GM23338 (cell line): ENCODE results near the gene GHRHR. TPM values are rescaled to one million over a fixed set of nuclear protein-coding genes. Genes with fewer than 3 reads are reported as not detected.

Experiments used
- ATAC-seq: fragments of 200-7000 bp; cut with Tn5 transposase; 3 replicates; pipeline ENCODE4 v1.9.1; 2020
- DNase-seq: peaks from one replicate; pipeline ENCODE4 v3.0.0-alpha.2; 2015; ENCODE audit warnings: low spot score
- H2AFZ ChIP-seq: fragments of 200-600 bp; sonication (generic); 2 replicates; pipeline ENCODE4 v1.8.0; 2016; ENCODE audit warnings: antibody characterized with exemption, mild to moderate bottlenecking, moderate library complexity
- H3F3A ChIP-seq: fragments of 200-600 bp; sonication (generic); replicated peaks from 2 replicates; pipeline ENCODE4 v1.8.0; 2017; ENCODE audit warnings: antibody characterized with exemption, mixed run types, low read depth
- H3K27ac ChIP-seq: fragments of 200-600 bp; sonication (generic); 2 replicates; pipeline ENCODE4 v1.6.1; 2016; ENCODE audit warnings: low read depth
- H3K27me3 ChIP-seq: fragments of 200-600 bp; sonication (generic); 2 replicates; pipeline ENCODE4 v1.8.0; 2016; ENCODE audit warnings: mild to moderate bottlenecking, mixed run types, moderate library complexity; ENCODE audit not compliant: insufficient read depth
- H3K36me3 ChIP-seq: fragments of 200-600 bp; sonication (generic); 2 replicates; pipeline ENCODE4 v1.8.0; 2016; ENCODE audit warnings: mild to moderate bottlenecking; ENCODE audit not compliant: insufficient read depth
- H3K4me1 ChIP-seq: fragments of 200-600 bp; sonication (generic); 2 replicates; pipeline ENCODE4 v1.8.0; 2016; ENCODE audit warnings: mild to moderate bottlenecking, moderate library complexity; ENCODE audit not compliant: insufficient read depth
- H3K4me2 ChIP-seq: fragments of 200-600 bp; sonication (generic); 2 replicates; pipeline ENCODE4 v1.7.1; 2017; ENCODE audit warnings: mixed run types
- H3K4me3 ChIP-seq: fragments of 200-600 bp; sonication (generic); 2 replicates; pipeline ENCODE4 v1.6.1; 2016; ENCODE audit warnings: mixed run types
- H3K79me2 ChIP-seq: fragments of 200-600 bp; sonication (generic); replicated peaks from 2 replicates; pipeline ENCODE4 v1.8.0; 2017; ENCODE audit warnings: mild to moderate bottlenecking; ENCODE audit not compliant: insufficient read depth
- H3K9me2 ChIP-seq: fragments of 200-600 bp; sonication (generic); 2 replicates; pipeline ENCODE4 v1.8.0; 2017; ENCODE audit not compliant: insufficient read depth
- H4K20me1 ChIP-seq: fragments of 200-600 bp; sonication (generic); replicated peaks from 2 replicates; pipeline ENCODE4 v1.8.0; 2017; ENCODE audit warnings: mild to moderate bottlenecking; ENCODE audit not compliant: insufficient read depth
- H3K27ac Mint-ChIP-seq: 2 replicates; pipeline ENCODE4 v1.8.0; 2020; ENCODE audit warnings: inconsistent platforms, mild to moderate bottlenecking, moderate library complexity, mixed read lengths
- H3K27me3 Mint-ChIP-seq: 3 replicates; pipeline ENCODE4 v1.8.0; 2022; ENCODE audit warnings: low read depth, mild to moderate bottlenecking, moderate library complexity, mixed read lengths, inconsistent platforms; ENCODE audit not compliant: insufficient read depth, poor library complexity
- H3K36me3 Mint-ChIP-seq: 3 replicates; pipeline ENCODE4 v1.8.0; 2021; ENCODE audit warnings: low read depth, mild to moderate bottlenecking, inconsistent platforms, moderate library complexity, mixed read lengths
- H3K4me1 Mint-ChIP-seq: 3 replicates; pipeline ENCODE4 v1.8.0; 2020; ENCODE audit warnings: mild to moderate bottlenecking, inconsistent platforms, mixed read lengths
- H3K4me3 Mint-ChIP-seq: 3 replicates; pipeline ENCODE4 v1.8.0; 2021; ENCODE audit warnings: moderate library complexity, mild to moderate bottlenecking, inconsistent platforms, mixed read lengths
- H3K9me3 Mint-ChIP-seq: 3 replicates; pipeline ENCODE4 v1.8.0; 2020; ENCODE audit warnings: moderate library complexity, mild to moderate bottlenecking, inconsistent platforms, mixed read lengths
- CREB1 ChIP-seq: fragments of 250-450 bp; sonication (Bioruptor Pico); IDR thresholded peaks from 2 replicates; pipeline ENCODE4 v1.5.0; 2020; ENCODE audit warnings: low read depth, mild to moderate bottlenecking, moderate library complexity
- CTCF ChIP-seq, 2 experiments: fragments of 200-600 bp in 1 of 2; sonication (generic) in 1 of 2; conservative IDR thresholded peaks; 2 replicates each; pipeline versions ENCODE4 v1.5.1 to v1.6.1; 2016 to 2017; ENCODE audit warnings: antibody characterized with exemption in 2 of 2, low read depth in 2 of 2, mild to moderate bottlenecking in 2 of 2, moderate library complexity in 1 of 2
- ETS1 ChIP-seq: IDR thresholded peaks from 2 replicates; pipeline ENCODE4 v1.6.1; 2016; ENCODE audit warnings: antibody characterized with exemption
- EZH2 ChIP-seq: fragments of 200-600 bp; sonication (generic); IDR thresholded peaks from one replicate; pipeline ENCODE4 v1.8.0; 2017; ENCODE audit warnings: antibody characterized with exemption, mild to moderate bottlenecking, low read depth; ENCODE audit not compliant: unreplicated experiment
- EZH2phosphoT487 ChIP-seq: fragments of 200-600 bp; sonication (generic); IDR thresholded peaks from one replicate; pipeline ENCODE4 v1.8.1; 2018; ENCODE audit warnings: antibody characterized with exemption; ENCODE audit not compliant: unreplicated experiment
- JUNB ChIP-seq: IDR thresholded peaks from one replicate; pipeline ENCODE4 v1.6.1; 2016; ENCODE audit warnings: antibody characterized with exemption; ENCODE audit not compliant: unreplicated experiment
- NANOG ChIP-seq: IDR thresholded peaks from 2 replicates; pipeline ENCODE4 v1.6.1; 2016; ENCODE audit warnings: antibody characterized with exemption, borderline replicate concordance
- POLR2AphosphoS5 ChIP-seq: IDR thresholded peaks from 2 replicates; pipeline ENCODE4 v1.6.1; 2016; ENCODE audit warnings: antibody characterized with exemption, low read depth
- REST ChIP-seq: IDR thresholded peaks from one replicate; pipeline ENCODE4 v1.6.1; 2018; ENCODE audit warnings: antibody characterized with exemption; ENCODE audit not compliant: unreplicated experiment
- STAT1 ChIP-seq: IDR thresholded peaks from one replicate; pipeline ENCODE4 v1.6.1; 2016; ENCODE audit warnings: antibody characterized with exemption; ENCODE audit not compliant: unreplicated experiment
- ZNF114 ChIP-seq: fragments of 250-450 bp; sonication (Bioruptor Pico); IDR thresholded peaks from 2 replicates; pipeline ENCODE4 v1.5.0; 2020; ENCODE audit warnings: mild to moderate bottlenecking, moderate library complexity
- ZNF331 ChIP-seq: fragments of 250-450 bp; sonication (Bioruptor Pico); IDR thresholded peaks from 2 replicates; pipeline ENCODE4 v1.5.0; 2020; ENCODE audit warnings: low read depth, mild to moderate bottlenecking, moderate library complexity
- ZNF462 ChIP-seq: fragments of 250-450 bp; sonication (Bioruptor Pico); IDR thresholded peaks from 2 replicates; pipeline ENCODE4 v1.5.0; 2020; ENCODE audit warnings: mild to moderate bottlenecking, moderate library complexity
- polyA plus RNA-seq: library from polyadenylated mRNA; unstranded; fragments of >200 nt; fragmentation: Nextera tagmentation; extraction: Ambion mirVana; gene quantifications from 2 replicates; pipeline ENCODE4 v1.2.1, GENCODE V29; 2016
- total RNA-seq: library from RNA; depleted of rRNA; stranded (reverse); fragments of >200 nt; shearing (Covaris generic); gene quantifications from 2 replicates; pipeline ENCODE4 v1.2.3, GENCODE V29; 2014

GHRHR gene
- total and polyA plus RNA-seq, 2 experiments from 2014 or later, result 2.2 TPM; not detected in 1

- H3K27me3 Mint-ChIP-seq, result peaks cover 24% of the 10 kb centered on the region
- no peak overlapping the region for H3K27ac ChIP-seq
- no peaks in the 10 kb centered on the region for H3K27me3 ChIP-seq
- H3K4me3 Mint-ChIP-seq, result no peak overlapping the region
- H3K9me3 Mint-ChIP-seq, result no peaks in the 10 kb centered on the region
- TF ChIP-seq ZNF462 (CRISPR knock-in tag) (no peak), EZH2phosphoT487 (no peak), JUNB (no peak), ZNF331 (CRISPR knock-in tag) (no peak), NANOG (no peak), POLR2AphosphoS5 (no peak), ETS1 (no peak), STAT1 (no peak), EZH2 (no peak), CTCF (conservative IDR thresholded peaks at IDR 0.05; ENCODE audit: low read depth in 2 of 2) (no peak), REST (no peak), CREB1 (CRISPR knock-in tag) (no peak), ZNF114 (CRISPR knock-in tag) (no peak)
- H2AFZ ChIP-seq, result no peak overlapping the region
- H3K4me1 ChIP-seq, result peaks cover 17% of the 10 kb centered on the region
- no peaks in the 10 kb centered on the region for H3K79me2 ChIP-seq
- DNase-seq, result no peak
- H3K27ac Mint-ChIP-seq, result no peak overlapping the region
- H3K4me3 ChIP-seq, result no peak overlapping the region
- H3K4me1 Mint-ChIP-seq, result peaks cover 44% of the 10 kb centered on the region
- H3F3A ChIP-seq, result no peaks in the 10 kb centered on the region
- no peaks in the 10 kb centered on the region for H3K36me3 Mint-ChIP-seq
- H4K20me1 ChIP-seq, result no peaks in the 10 kb centered on the region
- no peak for ATAC-seq
- no peak overlapping the region for H3K4me2 ChIP-seq
- H3K9me2 ChIP-seq, result no peaks in the 10 kb centered on the region
- no peaks in the 10 kb centered on the region for H3K36me3 ChIP-seq
Observed at GRCh38 chr7:31023877-31024276, 60.1 kb downstream of the GHRHR start.
